NCI-H128 (cell line): ENCODE measurements around the gene TFEB.

Experiments used
- DNase-seq: peaks from one replicate; lab custom pipeline; 2025; ENCODE audit not compliant: unreplicated experiment; lab: John Stamatoyannopoulos, UW

TFEB gene

GRCh38 chr6:41639809-41640371 lies 95.5 kb downstream of the TFEB start:
- no peak for DNase-seq

- no peak for DNase-seq
Observed at GRCh38 chr6:41638935-41639808, 96.2 kb downstream of the TFEB start.

- DNase-seq: no peak
Observed at GRCh38 chr6:41638002-41638934, 97.1 kb downstream of the TFEB start, which contains the start of gene MDFI. TSS of gene MDFI (plus strand) at chr6:41638468. CDS start at chr6:41638750, 282 bp downstream.

- no peak for DNase-seq
Observed at GRCh38 chr6:41637194-41638001, 98.0 kb downstream of the TFEB start.

- DNase-seq: no peak
Observed at GRCh38 chr6:41636833-41637193, 98.6 kb downstream of the TFEB start.

- DNase-seq: no peak
Observed at GRCh38 chr6:41635365-41635764, 100.0 kb downstream of the TFEB start.

GRCh38 chr6:41634657-41635056 lies 100.8 kb downstream of the TFEB start:
- DNase-seq: no peak
